RPMI7951 (cell line): ENCODE measurements around the gene ELOA2. TPM values are rescaled to one million over a fixed set of nuclear protein-coding genes. Genes with fewer than 3 reads are reported as not detected.
"Not testable (repeated sequence)": the region's sequence is repeated elsewhere in the genome, so short reads cannot be mapped to it uniquely, and the experiment has no call there.

Experiments used
- DNase-seq: peaks from one replicate; pipeline ENCODE4 v3.0.0-alpha.2; 2012; ENCODE audit warnings: low read depth
- total RNA-seq: library from RNA; depleted of rRNA; stranded (reverse); fragments of >200 nt; shearing (Covaris generic); gene quantifications from 2 replicates; pipeline ENCODE4 v1.2.3, GENCODE V29; 2014; rRNA removed

ELOA2 gene
- not detected in 2 replicates for total RNA-seq

GRCh38 chr18:47035156-47035671 is at the start of gene ELOA2:
Gene ELOA2, minus strand, starts transcription at chr18:47035621. Its CDS starts 357 bp downstream, at chr18:47035264.
- DNase-seq, result no peak

- no peak for DNase-seq
Observed at GRCh38 chr18:47081578-47081977, 46.2 kb upstream of the ELOA2 start.

- no peak for DNase-seq
Observed at GRCh38 chr18:47080872-47081271, 45.5 kb upstream of the ELOA2 start.

GRCh38 chr18:47077111-47077510 is 41.7 kb upstream of the ELOA2 start:
- DNase-seq, result no peak

GRCh38 chr18:47075098-47075883 is 39.9 kb upstream of the ELOA2 start:
- peak; percentile 54 for DNase-seq

- no peak for DNase-seq
Observed at GRCh38 chr18:47067648-47068047, 32.2 kb upstream of the ELOA2 start.

GRCh38 chr18:47063096-47063495 is 27.7 kb upstream of the ELOA2 start:
- DNase-seq, result no peak

GRCh38 chr18:47062471-47062870 is 27.1 kb upstream of the ELOA2 start:
- DNase-seq, result no peak

- DNase-seq, result no peak
Observed at GRCh38 chr18:47054369-47054768, 18.9 kb upstream of the ELOA2 start.

GRCh38 chr18:47050468-47050867 is 15.0 kb upstream of the ELOA2 start:
- peak; percentile 40 for DNase-seq

- no peak for DNase-seq
Observed at GRCh38 chr18:47040982-47041381, 5.6 kb upstream of the ELOA2 start.

- DNase-seq, result no peak
Observed at GRCh38 chr18:47036927-47037578, 1.6 kb upstream of the ELOA2 start.

- peak; percentile 50 for DNase-seq
Observed at GRCh38 chr18:47036298-47036874, 965 bp upstream of the ELOA2 start.

- DNase-seq, result not testable (repeated sequence)
Observed at GRCh38 chr18:47034591-47034990, 830 bp downstream of the ELOA2 start.

- no peak for DNase-seq
Observed at GRCh38 chr18:47032945-47033344, 2.5 kb downstream of the ELOA2 start.

GRCh38 chr18:47030887-47031286 is 4.5 kb downstream of the ELOA2 start:
- not testable (repeated sequence) for DNase-seq

GRCh38 chr18:47029684-47030353 is 5.6 kb downstream of the ELOA2 start:
- not testable (repeated sequence) for DNase-seq

GRCh38 chr18:47028738-47029137 is 6.7 kb downstream of the ELOA2 start:
- not testable (repeated sequence) for DNase-seq

- DNase-seq, result not testable (repeated sequence)
Observed at GRCh38 chr18:47025557-47026174, 9.8 kb downstream of the ELOA2 start.

GRCh38 chr18:47023769-47024465 is 11.5 kb downstream of the ELOA2 start:
- DNase-seq, result not testable (repeated sequence)

- DNase-seq, result not testable (repeated sequence)
Observed at GRCh38 chr18:47022821-47023220, 12.6 kb downstream of the ELOA2 start.
